ENCODE data around the gene WDFY3. TPM values are rescaled to one million over a fixed set of nuclear protein-coding genes. Genes with fewer than 3 reads are reported as not detected.

The WDFY3 gene
- total and polyA plus RNA-seq, 2 experiments from 2014 or later = 7.7 to 55.9 TPM

- no peaks in the 10 kb centered on the region for H3K36me3 ChIP-seq (replicated peaks; ENCODE audit: insufficient read depth, low read depth)
- H3K79me2 ChIP-seq = peaks cover 6% of the 10 kb centered on the region
- no peaks in the 10 kb centered on the region for H3K9me2 ChIP-seq (replicated peaks; ENCODE audit: insufficient read depth)
- H3K27me3 ChIP-seq = no peaks in the 10 kb centered on the region
- H3K9me3 ChIP-seq (ENCODE audit: low read depth) = no peaks in the 10 kb centered on the region
- no peak for TF ChIP-seq CTCF (IDR thresholded peaks at IDR 0.05; ENCODE audit: poor library complexity)
- no peak for TF ChIP-seq EZH2 (IDR thresholded peaks at IDR 0.05; ENCODE audit: borderline replicate concordance)
- no peak for TF ChIP-seq EZH2phosphoT487 (IDR thresholded peaks at IDR 0.05; ENCODE audit: low read depth, severe bottlenecking, unreplicated experiment)
- no peak overlapping the region for H3K4me2 ChIP-seq
- peaks cover 6% of the 10 kb centered on the region for H4K20me1 ChIP-seq (ENCODE audit: insufficient read depth, poor library complexity, severe bottlenecking)
- no peaks in the 10 kb centered on the region for H3K4me1 ChIP-seq (ENCODE audit: insufficient read depth)
- H2AFZ ChIP-seq = no peak overlapping the region
- no peak overlapping the region for H3K27ac ChIP-seq
- WGBS (ENCODE audit: low lambda C conversion rate, missing lambda C conversion rate) = 94% methylated on average over 2 of the region's 2 CpGs
- no peak for DNase-seq (ENCODE audit: low spot score)
- no peak overlapping the region for H3K4me3 ChIP-seq
Measured at GRCh38 chr4:84855774-84856173, 110.7 kb downstream of the WDFY3 start.

GRCh38 chr4:84852081-84852480, 114.4 kb downstream of the WDFY3 start:
- WGBS (ENCODE audit: low lambda C conversion rate, missing lambda C conversion rate) = 59% methylated on average over 1 of the region's 1 CpG
- Histone ChIP-seq H3K4me1 (ENCODE audit: insufficient read depth) (no peaks in the 10 kb centered on the region), H3K27ac (no peak overlapping the region), H3K4me3 (no peak overlapping the region), H3K4me2 (no peak overlapping the region), H3K9me2 (replicated peaks; ENCODE audit: insufficient read depth) (no peaks in the 10 kb centered on the region), H3K9me3 (ENCODE audit: low read depth) (no peaks in the 10 kb centered on the region), H3K79me2 (peaks cover 4% of the 10 kb centered on the region), H3K36me3 (replicated peaks; ENCODE audit: insufficient read depth, low read depth) (no peaks in the 10 kb centered on the region), H2AFZ (no peak overlapping the region), H4K20me1 (ENCODE audit: insufficient read depth, poor library complexity, severe bottlenecking) (peaks cover 6% of the 10 kb centered on the region), H3K27me3 (no peaks in the 10 kb centered on the region)
- TF ChIP-seq CTCF (IDR thresholded peaks at IDR 0.05; ENCODE audit: poor library complexity) (no peak), EZH2 (IDR thresholded peaks at IDR 0.05; ENCODE audit: borderline replicate concordance) (no peak), EZH2phosphoT487 (IDR thresholded peaks at IDR 0.05; ENCODE audit: low read depth, severe bottlenecking, unreplicated experiment) (no peak)
- no peak for DNase-seq (ENCODE audit: low spot score)

- H3K4me3 ChIP-seq = no peak overlapping the region
- no peaks in the 10 kb centered on the region for H3K36me3 ChIP-seq (replicated peaks; ENCODE audit: insufficient read depth, low read depth)
- H2AFZ ChIP-seq = no peak overlapping the region
- peaks cover 6% of the 10 kb centered on the region for H4K20me1 ChIP-seq (ENCODE audit: insufficient read depth, poor library complexity, severe bottlenecking)
- no peaks in the 10 kb centered on the region for H3K27me3 ChIP-seq
- no peaks in the 10 kb centered on the region for H3K79me2 ChIP-seq
- H3K9me2 ChIP-seq (replicated peaks; ENCODE audit: insufficient read depth) = no peaks in the 10 kb centered on the region
- TF ChIP-seq CTCF (IDR thresholded peaks at IDR 0.05; ENCODE audit: poor library complexity) (no peak), EZH2 (IDR thresholded peaks at IDR 0.05; ENCODE audit: borderline replicate concordance) (no peak), EZH2phosphoT487 (IDR thresholded peaks at IDR 0.05; ENCODE audit: low read depth, severe bottlenecking, unreplicated experiment) (no peak)
- no peak overlapping the region for H3K27ac ChIP-seq
- H3K4me2 ChIP-seq = no peak overlapping the region
- no peak for DNase-seq (ENCODE audit: low spot score)
- H3K9me3 ChIP-seq (ENCODE audit: low read depth) = no peaks in the 10 kb centered on the region
- no peaks in the 10 kb centered on the region for H3K4me1 ChIP-seq (ENCODE audit: insufficient read depth)
Measured at GRCh38 chr4:84849051-84849640, 117.3 kb downstream of the WDFY3 start.

Data from hepatocyte (in vitro differentiated cells).